Cardiac septum (tissue), 1 donor: ENCODE measurements around the gene MT1B. TPM values are rescaled to one million over a fixed set of nuclear protein-coding genes. Genes with fewer than 3 reads are reported as not detected.
A peak's percentile ranks its signal among the peaks of the same experiment; 100 is the strongest.

Experiments
- DNase-seq: peaks from one replicate; pipeline ENCODE4 v3.0.0-alpha.2; 2020; ENCODE audit warnings: low spot score
- intact Hi-C: fragments of 100-400 bp; cut with DNase I; formaldehyde crosslinking; loops from one replicate; pipeline ENCODE4 v1.14.0; 2022
- long read RNA-seq: library from polyadenylated mRNA; unstranded; transcript quantifications from one replicate; pipeline ENCODE4 v2.0.0, GENCODE V29; 2021
- total RNA-seq: library from RNA; stranded (reverse); fragmentation: NEBNext Ultra II Directional; extraction: Animal tissue kit (Norgen Biotek cat#: 25700); gene quantifications from one replicate; pipeline ENCODE4 v1.2.1, GENCODE V29; 2021
- donor health status: DM: no; HTN: no; CAD: no.

Gene MT1B
- not detected for total RNA-seq
- long read RNA-seq = 0 reads

DNA sequence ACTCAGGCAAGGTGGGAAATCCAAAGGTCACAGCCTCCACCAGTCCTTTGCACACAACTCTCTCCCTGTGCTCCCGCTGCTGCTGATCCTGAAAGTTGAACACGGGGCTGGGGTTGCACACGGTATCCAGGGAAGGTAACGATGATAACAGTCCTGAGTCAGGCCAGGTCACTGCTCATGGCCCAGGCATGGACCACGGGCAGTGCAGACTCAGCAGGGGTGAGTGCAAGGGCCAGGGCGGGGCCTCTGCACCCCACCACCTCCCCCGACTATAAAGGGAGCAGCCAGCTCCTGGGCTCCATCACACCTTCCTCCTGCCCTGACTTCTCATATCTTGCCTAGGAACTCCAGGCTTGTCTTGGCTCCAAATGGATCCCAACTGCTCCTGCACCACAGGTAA is at the start of gene MT1B:
MT1B (plus strand) TSS at position 301 of the 400 bp plus-strand sequence; CDS start at position 369, 68 bp downstream.
- intact Hi-C loops = no loop called here
- DNase-seq = no peak

DNA sequence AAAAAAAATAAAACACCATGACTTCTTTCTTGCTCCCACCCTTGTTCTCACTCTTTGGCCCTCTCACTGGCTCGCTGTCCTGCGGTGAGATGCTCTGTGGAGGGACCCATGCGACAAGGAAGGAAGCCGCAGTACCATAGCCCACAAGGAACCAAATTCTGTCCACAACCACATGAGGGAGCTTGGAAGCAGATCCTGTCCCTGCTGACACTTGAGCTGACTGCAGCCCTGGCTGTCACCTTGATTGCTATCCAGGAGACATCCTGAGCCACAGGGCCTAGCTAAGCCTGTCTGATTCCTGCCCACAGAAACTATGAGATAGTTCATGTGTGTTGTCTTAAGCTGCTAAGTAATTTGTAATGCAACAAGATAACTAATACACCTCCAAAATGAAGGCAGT is 48.1 kb upstream of the MT1B start:
- intact Hi-C loops = loop anchor here (1.0 to 5.0 kb wide), 3 partner anchors 34 to 98 kb away; partner anchors contain the start of gene MT1A
- DNase-seq = no peak

DNA sequence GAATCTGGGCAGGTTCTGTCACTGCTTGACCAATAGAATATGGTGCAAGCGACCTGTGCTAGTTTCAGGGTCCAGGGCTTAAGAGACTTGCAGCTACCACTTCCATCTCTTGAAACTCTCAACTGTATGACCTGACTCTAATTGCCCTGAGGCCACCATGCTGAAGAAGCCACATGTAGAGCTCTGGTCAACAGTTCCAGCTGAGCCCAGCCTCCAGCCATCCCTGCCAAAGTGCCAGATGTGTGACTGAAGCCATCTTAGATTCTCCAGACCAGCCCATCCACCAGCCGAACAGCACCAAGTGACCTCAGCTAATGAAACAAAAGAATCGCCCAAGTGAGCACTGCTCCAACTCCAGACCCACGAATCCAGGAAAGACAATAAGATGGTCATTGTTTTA is 46.7 kb upstream of the MT1B start:
- intact Hi-C loops = loop anchor here (5.0 kb wide), 3 partner anchors 32 to 93 kb away; partner anchors contain the start of genes BBS2 and MT1A
- no peak for DNase-seq

GRCh38 chr16:56605475-56605874 is 46.2 kb upstream of the MT1B start:
- intact Hi-C loops = loop anchor here (5.0 kb wide), 1 partner anchor 83 kb away; the partner anchor contains the start of gene BBS2
- DNase-seq = no peak

GRCh38 chr16:56606071-56606475 is 45.6 kb upstream of the MT1B start:
- intact Hi-C loops = loop anchor here (5.0 kb wide), 1 partner anchor 84 kb away; the partner anchor contains the start of gene BBS2
- no peak for DNase-seq

DNA sequence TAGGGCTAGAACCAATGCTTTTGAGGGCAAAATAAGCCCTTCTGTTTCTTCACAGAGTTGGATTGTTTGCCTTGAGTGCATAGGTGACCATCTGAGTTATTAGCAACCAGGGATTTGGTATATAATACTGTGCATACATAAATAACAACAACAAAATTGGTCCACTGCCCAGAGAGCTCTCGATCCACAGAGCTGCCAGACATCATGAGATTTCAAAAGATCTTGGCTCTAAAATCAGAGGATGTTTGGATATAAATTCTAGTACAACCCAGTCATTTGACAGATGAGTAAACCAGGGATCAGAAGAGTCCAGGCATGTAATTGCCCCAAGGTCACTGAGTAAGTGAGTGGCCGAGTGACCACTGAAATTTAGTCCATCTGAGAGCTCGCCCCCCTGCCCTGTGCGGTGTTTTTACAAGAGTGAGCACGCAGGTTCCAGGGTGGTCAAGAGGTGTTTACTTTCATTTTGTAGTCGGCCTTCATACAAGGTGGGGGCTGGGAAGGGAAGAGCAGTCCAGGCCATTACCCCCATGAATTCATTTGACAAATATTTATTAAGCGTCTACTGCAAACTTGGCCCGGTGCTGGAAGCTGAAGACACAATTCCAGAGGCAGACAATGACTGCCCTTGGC is 45.1 kb upstream of the MT1B start:
- DNase-seq = no peak
- intact Hi-C loops = loop anchor here (5.0 kb wide), 1 partner anchor 84 kb away; the partner anchor contains the start of gene BBS2

DNA sequence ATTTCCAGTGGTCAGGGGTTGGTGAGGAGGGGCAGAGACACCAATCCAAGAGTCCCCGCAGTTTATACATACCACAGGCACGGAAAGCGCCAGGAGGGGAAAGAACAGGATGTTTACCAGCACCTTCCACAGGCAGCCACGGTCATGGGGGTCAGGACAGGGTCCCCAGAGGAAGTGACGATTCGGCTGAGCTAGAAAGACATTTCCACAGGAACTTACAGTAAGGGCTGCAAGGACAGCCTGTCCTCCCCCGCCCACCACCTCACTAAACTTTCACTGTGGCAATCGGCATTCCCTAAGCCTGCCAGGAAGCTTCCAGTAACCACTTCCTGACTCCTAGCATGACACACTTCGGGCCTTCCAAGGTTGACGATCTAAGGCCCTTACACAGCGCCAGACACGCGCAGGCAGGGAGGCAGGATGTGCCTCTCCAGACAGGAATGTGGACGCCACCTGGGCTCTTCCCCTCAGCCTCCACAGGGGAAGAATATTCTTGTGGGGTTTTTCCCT is 44.5 kb upstream of the MT1B start:
- peak; percentile 84 for DNase-seq
- intact Hi-C loops = loop anchor here (5.0 kb wide), 1 partner anchor 85 kb away; the partner anchor contains the start of gene BBS2

DNA sequence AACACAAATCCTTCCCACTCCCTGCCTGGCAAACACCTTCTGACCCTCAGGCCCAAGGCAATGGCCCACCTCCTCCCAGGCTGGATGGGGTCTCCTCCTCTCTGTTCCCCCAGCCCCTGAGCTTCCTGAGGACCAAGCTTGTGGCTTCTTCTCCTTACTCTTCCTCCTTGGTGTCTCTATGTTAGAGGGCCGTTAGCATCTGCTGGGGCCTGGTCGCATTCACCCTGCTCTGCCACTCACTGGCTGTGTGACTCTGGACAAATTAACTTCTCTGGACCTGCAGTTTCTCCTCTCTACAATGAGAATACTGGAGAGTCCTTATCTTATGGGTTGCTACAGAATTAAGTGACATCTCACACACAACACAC is 44.0 kb upstream of the MT1B start:
- intact Hi-C loops = loop anchor here (2.0 to 5.0 kb wide), 2 partner anchors 75 to 85 kb away; partner anchors contain the start of genes BBS2 and MT1X
- no peak for DNase-seq

GRCh38 chr16:56608043-56608875 is 43.4 kb upstream of the MT1B start, which contains the start of gene MT2A:
TSS of gene MT2A (plus strand) at chr16:56608584. CDS start at chr16:56608656, 72 bp downstream.
- DNase-seq = peak; percentile 97
- intact Hi-C loops = loop anchor here (2.0 to 5.0 kb wide), 2 partner anchors 75 to 86 kb away; partner anchors contain the start of genes BBS2 and MT1X

DNA sequence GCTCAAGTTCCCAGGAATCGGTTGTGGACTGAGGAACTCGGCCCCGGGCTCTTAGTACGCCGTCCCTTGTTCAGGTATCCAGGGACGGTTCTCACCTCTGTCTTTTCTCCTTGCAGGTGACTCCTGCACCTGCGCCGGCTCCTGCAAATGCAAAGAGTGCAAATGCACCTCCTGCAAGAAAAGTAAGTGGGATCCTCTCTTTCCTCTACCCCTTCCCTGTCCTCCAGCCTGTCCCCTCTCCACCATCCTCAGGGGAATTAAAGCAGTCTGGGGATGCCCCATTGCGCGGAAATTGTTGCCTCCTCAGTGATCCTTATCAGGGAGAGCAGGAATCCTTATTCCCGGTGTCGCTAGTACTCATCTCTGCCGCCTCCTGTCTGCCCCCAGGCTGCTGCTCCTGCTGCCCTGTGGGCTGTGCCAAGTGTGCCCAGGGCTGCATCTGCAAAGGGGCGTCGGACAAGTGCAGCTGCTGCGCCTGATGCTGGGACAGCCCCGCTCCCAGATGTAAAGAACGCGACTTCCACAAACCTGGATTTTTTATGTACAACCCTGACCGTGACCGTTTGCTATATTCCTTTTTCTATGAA is 42.7 kb upstream of the MT1B start:
- intact Hi-C loops = loop anchor here (2.0 to 5.0 kb wide), 2 partner anchors 74 to 87 kb away; partner anchors contain the start of genes BBS2 and MT1X
- no peak for DNase-seq

- no peak for DNase-seq
- intact Hi-C loops = loop anchor here (2.0 to 5.0 kb wide), 2 partner anchors 73 to 87 kb away; partner anchors contain the start of genes BBS2 and MT1X
Measured at GRCh38 chr16:56609463-56609921, 42.2 kb upstream of the MT1B start.

DNA sequence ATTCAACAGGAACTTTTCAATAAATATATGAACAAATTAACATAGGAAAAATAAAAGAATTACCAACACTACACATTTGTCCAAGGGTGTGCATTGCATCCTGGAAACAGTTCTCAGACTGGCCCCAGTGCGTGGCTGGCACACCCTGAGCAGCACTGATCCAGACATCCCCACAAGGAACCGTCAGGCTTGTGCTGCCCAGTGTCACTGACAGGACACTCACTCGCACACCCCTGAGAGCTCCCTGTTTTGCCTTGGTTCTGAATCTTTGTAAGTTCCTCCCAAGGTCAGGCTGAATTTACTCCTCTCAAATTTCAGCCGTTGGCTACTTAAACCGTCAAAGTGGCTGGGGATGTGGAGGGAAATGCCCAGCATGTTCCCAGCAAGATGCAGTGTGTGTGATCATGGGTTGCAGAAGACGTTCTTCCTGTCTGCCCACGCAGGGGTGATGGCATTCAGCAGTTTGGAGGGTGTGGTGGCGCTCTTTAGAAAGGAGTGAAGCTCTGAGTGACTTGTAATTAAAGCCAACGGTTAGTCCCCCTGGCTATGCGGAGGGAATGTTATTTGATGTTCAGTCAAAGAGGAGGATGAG is 41.6 kb upstream of the MT1B start:
- DNase-seq = no peak
- intact Hi-C loops = loop anchor here (1.0 kb wide), 1 partner anchor 16 kb away; no protein-coding TSS in a partner anchor

- intact Hi-C loops = loop anchor here (1.0 kb wide), 1 partner anchor 16 kb away; no protein-coding TSS in a partner anchor
- DNase-seq = no peak
Measured at GRCh38 chr16:56610609-56611111, 41.0 kb upstream of the MT1B start.

DNA sequence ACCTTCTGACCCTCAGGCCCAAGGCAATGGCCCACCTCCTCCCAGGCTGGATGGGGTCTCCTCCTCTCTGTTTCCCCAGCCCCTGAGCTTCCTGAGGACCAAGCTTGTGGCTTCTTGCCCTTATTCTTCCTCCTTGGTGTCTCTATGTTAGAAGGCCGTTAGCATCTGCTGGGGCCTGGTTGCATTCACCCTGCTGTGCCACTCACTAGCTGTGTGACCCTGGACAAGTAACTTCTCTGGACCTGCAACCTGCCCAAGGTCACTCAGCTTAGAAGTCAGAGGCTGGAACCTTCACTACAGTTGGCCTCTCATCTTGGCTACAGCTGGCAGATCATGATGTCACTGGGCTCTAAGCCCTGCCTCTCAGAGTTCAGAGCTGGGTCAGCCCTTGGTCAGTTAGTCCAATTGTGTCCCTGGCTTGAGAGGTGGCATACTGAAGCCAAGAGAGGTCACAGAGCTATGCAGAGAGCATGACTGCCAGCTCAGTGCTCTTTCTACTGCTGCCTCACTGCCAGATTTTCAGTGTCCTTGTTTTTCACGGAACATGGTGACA is 40.3 kb upstream of the MT1B start:
- no peak for DNase-seq
- intact Hi-C loops = no loop called here

GRCh38 chr16:56613706-56614105 is 38.0 kb upstream of the MT1B start:
- no peak for DNase-seq
- intact Hi-C loops = no loop called here

GRCh38 chr16:56614549-56614991 is 37.1 kb upstream of the MT1B start:
- DNase-seq = no peak
- intact Hi-C loops = no loop called here

DNA sequence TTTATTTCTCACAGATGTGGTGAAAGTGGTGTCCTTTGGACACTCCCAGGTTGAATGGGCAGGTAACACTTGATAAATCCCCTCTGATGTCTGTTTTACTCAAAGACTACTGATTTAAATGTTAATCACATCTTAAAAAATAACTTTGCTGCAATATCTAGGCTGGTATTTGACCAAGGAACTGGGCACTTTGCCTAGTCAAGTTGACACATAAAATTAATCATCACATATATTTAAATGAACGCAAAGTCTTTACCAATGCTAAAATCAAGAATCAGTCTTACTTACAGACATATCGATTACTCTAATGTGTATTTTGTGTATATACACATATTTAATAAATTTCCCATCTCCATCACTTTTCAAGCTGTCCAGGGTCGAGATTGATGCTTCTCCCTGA is 36.3 kb upstream of the MT1B start:
- intact Hi-C loops = no loop called here
- DNase-seq = no peak

DNA sequence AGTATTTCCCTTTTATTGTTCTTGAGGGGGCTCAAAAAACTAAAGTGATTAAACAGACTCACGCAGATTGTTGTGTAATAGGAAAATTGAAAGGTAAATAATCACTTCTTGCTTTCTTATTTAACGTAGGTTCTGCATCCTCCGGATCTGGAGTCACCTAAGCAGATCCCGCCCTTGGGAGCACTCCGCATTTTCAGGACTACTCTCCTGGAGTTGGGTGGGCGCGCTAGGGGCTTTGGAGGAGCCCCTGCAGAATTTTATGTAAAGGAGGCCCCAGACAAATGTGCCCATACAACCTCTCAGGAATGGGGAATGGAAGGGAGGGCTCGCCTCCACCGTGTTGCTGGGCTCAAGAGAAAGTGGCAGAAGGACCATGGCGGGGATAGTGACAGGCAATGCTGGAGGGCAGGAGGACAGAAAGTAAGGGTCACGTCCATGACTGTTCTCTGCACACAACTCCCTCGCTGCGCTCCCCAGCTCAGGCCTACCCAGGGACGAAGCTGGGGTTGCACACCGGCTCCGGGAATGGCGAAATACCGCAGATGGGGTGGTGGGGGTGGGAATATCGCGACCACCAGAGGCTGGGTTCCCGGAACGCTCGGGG is 35.0 kb upstream of the MT1B start:
- intact Hi-C loops = no loop called here
- no peak for DNase-seq
